Endothelial cell of umbilical vein (primary cell): ENCODE results near the gene HNRNPH1. TPM values are rescaled to one million over a fixed set of nuclear protein-coding genes. Genes with fewer than 3 reads are reported as not detected.

Source experiments
- BruUV-seq: library from RNA; stranded (reverse); fragments of 400-500 nt; replicated peaks from 2 replicates; lab custom pipeline; 2021; lab: Mats Ljungman, UMichigan
- CTCF ChIA-PET: fragments of 300-600, 350-600 bp; sonication (Branson Sonifier 250); formaldehyde crosslinking; loops from one replicate; lab custom pipeline; 2021; ENCODE audit warnings: antibody characterized with exemption, inconsistent platforms; lab: Charles Lee
- POLR2A ChIA-PET: fragments of 300-600, 350-600 bp; sonication (Branson Sonifier 250); formaldehyde crosslinking; loops from one replicate; lab custom pipeline; 2021; ENCODE audit warnings: antibody characterized with exemption, inconsistent platforms; lab: Charles Lee
- DNase-seq: peaks from one replicate; pipeline ENCODE4 v3.0.0-alpha.2; 2011; ENCODE audit warnings: low read depth, low spot score
- FAIRE-seq: peaks from 2 replicates; lab custom pipeline; 2011; peaks lifted over from hg19 to GRCh38; lab: Jason Lieb, UNC
- H2AFZ ChIP-seq: 2 replicates; pipeline ENCODE4 v1.6.0; 2012; ENCODE audit warnings: low read depth, low read length, control low read depth, inconsistent platforms
- H3K27ac ChIP-seq: 2 replicates; pipeline ENCODE4 v1.5.1; 2011; ENCODE audit warnings: low read depth, mild to moderate bottlenecking, control low read depth, low read length, moderate library complexity; ENCODE audit not compliant: insufficient read depth
- H3K27me3 ChIP-seq, 2 experiments: 2 replicates each; pipeline versions ENCODE4 v1.6.0 to v1.6.1; 2011; ENCODE audit warnings: low read length in 2 of 2, mixed read lengths in 1 of 2; ENCODE audit not compliant: control insufficient read depth in 2 of 2, insufficient read depth in 2 of 2
- H3K36me3 ChIP-seq, 2 experiments: 2 replicates in 1 of 2; 3 replicates in 1 of 2; pipeline ENCODE4 v1.5.1; 2011; ENCODE audit warnings: low read length in 2 of 2, mild to moderate bottlenecking in 1 of 2, moderate library complexity in 1 of 2; ENCODE audit not compliant: control insufficient read depth in 2 of 2, insufficient read depth in 2 of 2; ENCODE audit errors: extremely low read depth in 1 of 2
- H3K4me1 ChIP-seq: 3 replicates; pipeline ENCODE4 v1.5.1; 2011; ENCODE audit warnings: mild to moderate bottlenecking, low read length; ENCODE audit not compliant: control insufficient read depth, insufficient read depth; ENCODE audit errors: extremely low read depth
- H3K4me2 ChIP-seq: 2 replicates; pipeline ENCODE4 v1.6.1; 2011; ENCODE audit warnings: low read length, control low read depth, mixed read lengths; ENCODE audit not compliant: insufficient read depth
- H3K4me3 ChIP-seq, 3 experiments: fragments of 200-600 bp in 1 of 3; sonication (generic), shearing (Covaris generic) in 1 of 3; replicated peaks in 1 of 3; 2 replicates each; pipeline ENCODE4 v1.5.1; 2011 to 2016; ENCODE audit warnings: control low read depth in 3 of 3, low read length in 3 of 3, mild to moderate bottlenecking in 2 of 3, inconsistent platforms in 1 of 3, low read depth in 1 of 3, moderate library complexity in 1 of 3; ENCODE audit not compliant: insufficient read depth in 1 of 3
- H3K79me2 ChIP-seq: 2 replicates; pipeline ENCODE4 v1.6.0; 2012; ENCODE audit warnings: low read length, inconsistent platforms; ENCODE audit not compliant: control insufficient read depth, insufficient read depth
- H3K9ac ChIP-seq: replicated peaks from 2 replicates; pipeline ENCODE3; 2011; ENCODE audit warnings: low read length, control low read depth; ENCODE audit not compliant: insufficient read depth; ENCODE audit errors: extremely low read depth
- H3K9me1 ChIP-seq: replicated peaks from 3 replicates; pipeline ENCODE4 v1.6.0; 2011; ENCODE audit warnings: mild to moderate bottlenecking, low read length; ENCODE audit not compliant: control insufficient read depth, insufficient read depth; ENCODE audit errors: extremely low read depth
- H3K9me3 ChIP-seq: replicated peaks from 2 replicates; pipeline ENCODE4 v1.5.1; 2012; ENCODE audit warnings: low read length, inconsistent platforms; ENCODE audit not compliant: control insufficient read depth, insufficient read depth
- H4K20me1 ChIP-seq: replicated peaks from 2 replicates; pipeline ENCODE3; 2011; ENCODE audit warnings: mild to moderate bottlenecking, low read length; ENCODE audit not compliant: control insufficient read depth, insufficient read depth; ENCODE audit errors: extremely low read depth
- EZH2 ChIP-seq: IDR thresholded peaks from 2 replicates; pipeline ENCODE4 v1.6.1; 2012; ENCODE audit warnings: borderline replicate concordance, low read depth, mild to moderate bottlenecking, moderate library complexity, low read length, inconsistent platforms; ENCODE audit not compliant: severe bottlenecking
- FOS ChIP-seq: IDR thresholded peaks from 2 replicates; pipeline ENCODE4 v1.6.1; 2011; ENCODE audit warnings: mild to moderate bottlenecking, low read length, moderate library complexity, borderline replicate concordance; ENCODE audit not compliant: insufficient read depth
- GATA2 ChIP-seq: IDR thresholded peaks from 2 replicates; pipeline ENCODE4 v1.7.0; 2011; ENCODE audit warnings: low read depth, mild to moderate bottlenecking, moderate library complexity, mixed read lengths, low read length; ENCODE audit not compliant: insufficient read length, insufficient read depth
- JUN ChIP-seq: IDR thresholded peaks from 2 replicates; pipeline ENCODE4 v1.6.1; 2011; ENCODE audit warnings: borderline replicate concordance, low read depth; ENCODE audit not compliant: insufficient read length, insufficient read depth
- MYC ChIP-seq: IDR thresholded peaks from one replicate; pipeline ENCODE4 v1.6.1; 2011; ENCODE audit warnings: mild to moderate bottlenecking, low read depth, low read length
- POLR2A ChIP-seq: IDR thresholded peaks from 2 replicates; pipeline ENCODE4 v1.6.1; 2012; ENCODE audit warnings: low read depth, mild to moderate bottlenecking, control low read depth, low read length
- POLR2AphosphoS5 ChIP-seq: IDR thresholded peaks from 2 replicates; pipeline ENCODE4 v1.6.1; 2012; ENCODE audit warnings: low read depth, mild to moderate bottlenecking, control low read depth, low read length, moderate library complexity; ENCODE audit not compliant: insufficient read depth
- dilution Hi-C: fragments of 300-500 bp; cut with MboI; formaldehyde crosslinking; loops from one replicate; pipeline ENCODE4 v1.15.0; 2019; ENCODE audit warnings: low sequenced_read_pairs; ENCODE audit not compliant: extremely low pct_ligation_motif_present
- intact Hi-C: fragments of 100-400 bp; cut with micrococcal nuclease; formaldehyde crosslinking; loops from one replicate; pipeline ENCODE4 v1.10.0; 2022
- polyA plus RNA-seq, 4 experiments: library from polyadenylated mRNA; depleted of rRNA in 3 of 4; stranded (reverse) in 3 of 4; unstranded in 1 of 4; fragments of >200 nt; gene quantifications; 2 replicates each; pipeline versions ENCODE4 v1.2.1 to v1.2.3, GENCODE V29; 2011 to 2012; ENCODE audit warnings: missing spikeins in 1 of 4
- total RNA-seq: library from RNA; stranded (reverse); gene quantifications from 2 replicates; pipeline ENCODE4 v1.2.3, GENCODE V29; 2021
- TF ChIP-seq, protein P1 (sequence below): IDR thresholded peaks from 2 replicates; pipeline ENCODE4 v1.6.1; 2011; ENCODE audit not compliant: insufficient read depth, insufficient read length
- TF ChIP-seq, protein P2 (sequence below), 2 donors: IDR thresholded peaks; 1 replicate in 1 of 2; 2 replicates in 1 of 2; pipeline ENCODE4 v1.5.1; 2011; ENCODE audit warnings: low read length in 2 of 2, mild to moderate bottlenecking in 2 of 2, moderate library complexity in 2 of 2, control low read depth in 1 of 2, inconsistent platforms in 1 of 2, low read depth in 1 of 2; ENCODE audit not compliant: insufficient read depth in 1 of 2; ENCODE audit errors: extremely low read depth in 1 of 2

HNRNPH1 gene
- total and polyA plus RNA-seq, 2 donors (not counting 3 experiments of a cell fraction or from before 2014, with no cell fraction given): 348 to 993 TPM

DNA sequence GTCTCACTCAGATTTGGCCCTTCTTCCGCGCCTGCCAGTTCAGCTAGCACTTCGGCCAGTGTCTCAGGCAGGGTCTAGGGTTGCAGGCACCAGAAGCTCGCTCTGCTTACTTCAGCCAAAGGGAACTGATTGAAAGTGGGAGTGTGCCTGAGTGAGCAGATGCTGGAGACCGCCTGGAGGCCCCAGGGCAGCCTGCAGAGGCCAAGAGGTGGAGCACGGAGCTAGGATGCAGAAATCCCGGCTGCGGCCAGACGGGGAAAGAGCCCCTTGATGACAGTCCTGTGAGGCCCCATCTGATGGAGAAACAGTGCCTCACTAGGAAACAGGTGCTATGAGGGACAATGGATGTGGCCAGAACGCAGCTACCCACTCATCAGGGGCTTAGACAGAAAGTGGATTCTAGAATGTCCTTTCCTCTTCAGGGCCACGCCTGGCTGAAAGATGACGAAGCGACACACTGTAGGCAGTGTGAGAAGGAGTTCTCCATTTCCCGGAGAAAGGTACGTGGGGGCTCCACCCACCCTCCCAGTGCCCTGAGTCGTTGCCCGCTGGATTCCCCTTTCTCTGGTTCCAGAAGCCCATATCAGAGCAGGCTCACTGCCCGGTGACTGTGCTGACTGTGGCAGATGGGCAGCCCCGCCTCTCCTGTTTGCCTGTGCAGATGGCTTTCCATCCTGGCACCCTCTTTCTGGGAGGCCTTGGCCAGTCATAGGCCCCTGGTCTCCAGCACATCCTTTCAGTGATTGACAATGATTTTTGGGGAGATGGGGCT is 16.1 kb downstream of the HNRNPH1 start:
- TF ChIP-seq POLR2A: peak; percentile 57
- TF ChIP-seq POLR2AphosphoS5: peak; percentile 72
- TF ChIP-seq, protein P1, sequence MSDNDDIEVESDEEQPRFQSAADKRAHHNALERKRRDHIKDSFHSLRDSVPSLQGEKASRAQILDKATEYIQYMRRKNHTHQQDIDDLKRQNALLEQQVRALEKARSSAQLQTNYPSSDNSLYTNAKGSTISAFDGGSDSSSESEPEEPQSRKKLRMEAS: no peak
- intact Hi-C loops: no loop called here
- no peak overlapping the region for H3K4me2 ChIP-seq
- no peaks in the 10 kb centered on the region for H3K9me1 ChIP-seq
- no peak overlapping the region for H3K9ac ChIP-seq
- no peaks in the 10 kb centered on the region for H3K9me3 ChIP-seq
- H4K20me1 ChIP-seq: no peaks in the 10 kb centered on the region
- no peak overlapping the region for H2AFZ ChIP-seq
- H3K27me3 ChIP-seq: no peaks in the 10 kb centered on the region
- H3K27ac ChIP-seq: no peak overlapping the region
- no peak for DNase-seq
- CTCF ChIA-PET: interaction anchor here (0.5 kb wide), 1 partner anchor 151 kb away, joined by 3 read pairs; no protein-coding TSS in a partner anchor
- dilution Hi-C loops: no loop called here
- H3K79me2 ChIP-seq: no peaks in the 10 kb centered on the region
- BruUV-seq: no TSS peak
- H3K36me3 ChIP-seq: peaks cover 10 to 46% of the 10 kb centered on the region in 2 experiments
- no peak for FAIRE-seq
- H3K4me3 ChIP-seq: no peak overlapping the region
- POLR2A ChIA-PET: interaction anchor here (1.4 to 3.7 kb wide), 2 partner anchors 9 to 16 kb away, joined by 3 to 12 read pairs; partner anchors contain the start of gene HNRNPH1
- H3K4me1 ChIP-seq: no peaks in the 10 kb centered on the region

DNA sequence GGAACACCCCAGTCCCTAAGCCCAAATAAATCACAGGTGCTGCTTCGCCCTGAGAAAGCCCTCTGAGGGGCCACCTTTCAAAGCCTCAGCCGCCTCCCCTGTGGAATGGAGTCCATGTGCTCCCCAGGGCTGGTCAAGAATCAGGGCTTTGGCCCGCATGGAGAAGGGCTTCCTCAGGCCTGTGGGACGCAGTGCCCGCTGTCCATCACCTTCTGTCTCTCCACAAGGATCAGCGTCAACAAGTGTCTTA is 16.6 kb downstream of the HNRNPH1 start:
- no peaks in the 10 kb centered on the region for H3K79me2 ChIP-seq
- H3K4me2 ChIP-seq: no peak overlapping the region
- no peak overlapping the region for H3K4me3 ChIP-seq
- no peak overlapping the region for H3K27ac ChIP-seq
- H3K4me1 ChIP-seq: no peaks in the 10 kb centered on the region
- intact Hi-C loops: no loop called here
- no peak overlapping the region for H2AFZ ChIP-seq
- H3K9ac ChIP-seq: no peak overlapping the region
- ChIA-PET POLR2A (interaction anchor here (3.7 kb wide), 1 partner anchor 17 kb away, joined by 12 read pairs; the partner anchor contains the start of gene HNRNPH1), CTCF (interaction anchor here (0.5 kb wide), 1 partner anchor 151 kb away, joined by 3 read pairs; no protein-coding TSS in a partner anchor)
- no peak for TF ChIP-seq POLR2A
- no peak for TF ChIP-seq MYC
- TF ChIP-seq JUN: no peak
- no peak for TF ChIP-seq FOS
- no peak for TF ChIP-seq EZH2
- no peak for TF ChIP-seq POLR2AphosphoS5
- TF ChIP-seq, protein P1: no peak
- TF ChIP-seq, protein P2, sequence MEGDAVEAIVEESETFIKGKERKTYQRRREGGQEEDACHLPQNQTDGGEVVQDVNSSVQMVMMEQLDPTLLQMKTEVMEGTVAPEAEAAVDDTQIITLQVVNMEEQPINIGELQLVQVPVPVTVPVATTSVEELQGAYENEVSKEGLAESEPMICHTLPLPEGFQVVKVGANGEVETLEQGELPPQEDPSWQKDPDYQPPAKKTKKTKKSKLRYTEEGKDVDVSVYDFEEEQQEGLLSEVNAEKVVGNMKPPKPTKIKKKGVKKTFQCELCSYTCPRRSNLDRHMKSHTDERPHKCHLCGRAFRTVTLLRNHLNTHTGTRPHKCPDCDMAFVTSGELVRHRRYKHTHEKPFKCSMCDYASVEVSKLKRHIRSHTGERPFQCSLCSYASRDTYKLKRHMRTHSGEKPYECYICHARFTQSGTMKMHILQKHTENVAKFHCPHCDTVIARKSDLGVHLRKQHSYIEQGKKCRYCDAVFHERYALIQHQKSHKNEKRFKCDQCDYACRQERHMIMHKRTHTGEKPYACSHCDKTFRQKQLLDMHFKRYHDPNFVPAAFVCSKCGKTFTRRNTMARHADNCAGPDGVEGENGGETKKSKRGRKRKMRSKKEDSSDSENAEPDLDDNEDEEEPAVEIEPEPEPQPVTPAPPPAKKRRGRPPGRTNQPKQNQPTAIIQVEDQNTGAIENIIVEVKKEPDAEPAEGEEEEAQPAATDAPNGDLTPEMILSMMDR (IDR thresholded peaks at IDR 0.05; ENCODE audit: extremely low read depth in 1 of 2, insufficient read depth in 1 of 2, low read depth in 1 of 2, low read length in 2 of 2): no peak
- no peak for TF ChIP-seq GATA2
- no peaks in the 10 kb centered on the region for H3K9me3 ChIP-seq
- no peaks in the 10 kb centered on the region for H3K9me1 ChIP-seq
- no peaks in the 10 kb centered on the region for H4K20me1 ChIP-seq
- peaks cover 10 to 49% of the 10 kb centered on the region in 2 experiments for H3K36me3 ChIP-seq
- no peak for DNase-seq
- H3K27me3 ChIP-seq: no peaks in the 10 kb centered on the region
- dilution Hi-C loops: no loop called here
- no TSS peak for BruUV-seq
- no peak for FAIRE-seq
